Neural cell (in vitro differentiated cells): ENCODE results near the gene DCLK1. TPM values are rescaled to one million over a fixed set of nuclear protein-coding genes. Genes with fewer than 3 reads are reported as not detected.

ENCODE experiments used
- H2AFZ ChIP-seq: fragments of 200-600, 300-800 bp; sonication (generic), shearing (Covaris generic); 2 replicates; pipeline ENCODE4 v1.6.0; 2014; ENCODE audit warnings: low read depth, mild to moderate bottlenecking, antibody characterized with exemption, low read length, moderate library complexity
- H3F3A ChIP-seq: fragments of 200-600 bp; shearing (Covaris generic); 2 replicates; pipeline ENCODE4 v1.6.1; 2016; ENCODE audit warnings: mild to moderate bottlenecking, moderate library complexity, mixed read lengths, antibody characterized with exemption, low read length; ENCODE audit not compliant: insufficient read depth, poor library complexity, severe bottlenecking
- H3K27ac ChIP-seq: fragments of 200-600, 300-800 bp; sonication (generic), shearing (Covaris generic); 2 replicates; pipeline ENCODE4 v1.5.1; 2014; ENCODE audit warnings: mild to moderate bottlenecking, low read length, moderate library complexity
- H3K27me3 ChIP-seq: fragments of 300-800, 200-600 bp; sonication (generic), shearing (Covaris generic); 2 replicates; pipeline ENCODE4 v1.6.0; 2014; ENCODE audit warnings: mild to moderate bottlenecking, low read depth, low read length, moderate library complexity; ENCODE audit not compliant: insufficient read depth
- H3K36me3 ChIP-seq: fragments of 300-800, 200-600 bp; sonication (generic), shearing (Covaris generic); 2 replicates; pipeline ENCODE4 v1.5.1; 2014; ENCODE audit warnings: mild to moderate bottlenecking, antibody characterized with exemption, low read length, moderate library complexity; ENCODE audit not compliant: insufficient read depth
- H3K4me2 ChIP-seq: fragments of 300-800, 200-600 bp; sonication (generic), shearing (Covaris generic); 2 replicates; pipeline ENCODE4 v1.6.0; 2014; ENCODE audit warnings: mild to moderate bottlenecking, low read length
- H3K4me3 ChIP-seq: fragments of 300-800, 200-600 bp; sonication (generic), shearing (Covaris generic); 2 replicates; pipeline ENCODE4 v1.5.1; 2014; ENCODE audit warnings: mild to moderate bottlenecking, low read length, moderate library complexity
- H3K79me2 ChIP-seq: fragments of 200-600 bp; shearing (Covaris generic); replicated peaks from 2 replicates; pipeline ENCODE4 v1.6.0; 2014; ENCODE audit warnings: mild to moderate bottlenecking, low read length, moderate library complexity; ENCODE audit not compliant: insufficient read depth
- H3K9ac ChIP-seq: fragments of 300-800, 200-600 bp; sonication (generic), shearing (Covaris generic); 2 replicates; pipeline ENCODE4 v1.6.1; 2016; ENCODE audit warnings: mild to moderate bottlenecking, low read length, mixed read lengths
- H3K9me2 ChIP-seq: fragments of 200-600 bp; shearing (Covaris generic); 2 replicates; pipeline ENCODE4 v1.6.1; 2016; ENCODE audit warnings: mild to moderate bottlenecking, low read length, mixed read lengths; ENCODE audit not compliant: insufficient read depth
- H3K9me3 ChIP-seq: fragments of 200-600, 300-800 bp; sonication (generic), shearing (Covaris generic); 2 replicates; pipeline ENCODE4 v1.6.1; 2016; ENCODE audit warnings: mild to moderate bottlenecking, mixed run types, low read length, moderate library complexity, mixed read lengths
- H4K20me1 ChIP-seq: fragments of 200-600 bp; shearing (Covaris generic); 2 replicates; pipeline ENCODE4 v1.6.1; 2016; ENCODE audit warnings: mild to moderate bottlenecking, mixed run types; ENCODE audit not compliant: insufficient read depth
- EP300 ChIP-seq: fragments of 450-650 bp; conservative IDR thresholded peaks from 2 replicates; pipeline ENCODE4 v1.6.1; 2014; ENCODE audit warnings: antibody characterized with exemption, mild to moderate bottlenecking, moderate library complexity; ENCODE audit not compliant: poor library complexity, severe bottlenecking
- EZH2 ChIP-seq: fragments of 200-600, 300-800 bp; shearing (Covaris generic), sonication (generic); IDR thresholded peaks from 2 replicates; pipeline ENCODE4 v1.6.1; 2014; ENCODE audit warnings: antibody characterized with exemption, low read length, borderline replicate concordance, mild to moderate bottlenecking; ENCODE audit not compliant: insufficient read depth, poor library complexity, severe bottlenecking
- MXI1 ChIP-seq: fragments of 450-650 bp; conservative IDR thresholded peaks from 2 replicates; pipeline ENCODE4 v1.6.1; 2014; ENCODE audit warnings: antibody characterized with exemption, mild to moderate bottlenecking; ENCODE audit not compliant: poor library complexity, severe bottlenecking
- POLR2AphosphoS5 ChIP-seq: IDR thresholded peaks from 2 replicates; pipeline ENCODE4 v1.6.1; 2012
- RAD21 ChIP-seq: fragments of 450-650 bp; conservative IDR thresholded peaks from 2 replicates; pipeline ENCODE4 v1.6.1; 2014; ENCODE audit warnings: antibody characterized with exemption, mild to moderate bottlenecking, moderate library complexity
- SMC3 ChIP-seq: fragments of 450-650 bp; conservative IDR thresholded peaks from 2 replicates; pipeline ENCODE4 v1.6.1; 2014; ENCODE audit warnings: antibody characterized with exemption, mild to moderate bottlenecking, moderate library complexity; ENCODE audit not compliant: poor library complexity
- TAF1 ChIP-seq: IDR thresholded peaks from 2 replicates; pipeline ENCODE4 v1.6.1; 2012; ENCODE audit warnings: low read depth
- polyA plus RNA-seq: library from polyadenylated mRNA; depleted of rRNA; stranded (reverse); fragments of >200 nt; gene quantifications from 2 replicates; pipeline ENCODE4 v1.2.3, GENCODE V29; 2014
- TF ChIP-seq, protein P1 (sequence below): fragments of 450-650 bp; IDR thresholded peaks from 2 replicates; pipeline ENCODE4 v1.5.1; 2014; ENCODE audit warnings: antibody characterized with exemption, mild to moderate bottlenecking, moderate library complexity; ENCODE audit not compliant: poor library complexity, severe bottlenecking
- TF ChIP-seq, protein P2 (sequence below): IDR thresholded peaks from 2 replicates; pipeline ENCODE4 v1.6.1; 2012; ENCODE audit warnings: borderline replicate concordance

Gene DCLK1
- polyA plus RNA-seq, 1 donor from 2014 or later: 124 TPM

DNA sequence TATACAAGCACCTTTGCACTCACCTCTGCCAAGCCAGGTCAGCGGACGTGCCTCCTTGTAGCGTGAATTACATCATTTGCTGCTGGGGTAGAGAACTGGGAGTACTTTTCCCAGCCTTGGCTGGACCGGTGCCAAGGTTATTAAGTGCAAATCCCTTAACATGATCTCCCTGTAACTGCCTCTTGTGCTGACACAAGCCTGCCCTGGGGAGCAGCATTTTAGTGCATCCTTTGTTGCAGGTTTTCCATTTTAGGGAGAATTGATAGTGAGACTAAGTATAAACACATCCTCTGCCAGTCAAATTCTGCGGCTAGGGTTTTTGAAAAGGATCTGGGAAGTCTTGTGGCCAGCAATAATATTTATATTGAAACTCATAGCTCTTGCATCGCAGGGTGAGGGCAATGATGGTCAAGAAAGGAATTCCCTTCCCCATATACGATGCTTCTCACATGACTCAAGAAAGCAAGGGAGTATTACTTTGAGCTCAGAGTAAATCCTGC lies 32.7 kb upstream of the DCLK1 start:
- TF ChIP-seq EP300 (no peak), POLR2AphosphoS5 (no peak), RAD21 (no peak), MXI1 (no peak), SMC3 (no peak), TAF1 (no peak), EZH2 (no peak)
- TF ChIP-seq, protein P1, sequence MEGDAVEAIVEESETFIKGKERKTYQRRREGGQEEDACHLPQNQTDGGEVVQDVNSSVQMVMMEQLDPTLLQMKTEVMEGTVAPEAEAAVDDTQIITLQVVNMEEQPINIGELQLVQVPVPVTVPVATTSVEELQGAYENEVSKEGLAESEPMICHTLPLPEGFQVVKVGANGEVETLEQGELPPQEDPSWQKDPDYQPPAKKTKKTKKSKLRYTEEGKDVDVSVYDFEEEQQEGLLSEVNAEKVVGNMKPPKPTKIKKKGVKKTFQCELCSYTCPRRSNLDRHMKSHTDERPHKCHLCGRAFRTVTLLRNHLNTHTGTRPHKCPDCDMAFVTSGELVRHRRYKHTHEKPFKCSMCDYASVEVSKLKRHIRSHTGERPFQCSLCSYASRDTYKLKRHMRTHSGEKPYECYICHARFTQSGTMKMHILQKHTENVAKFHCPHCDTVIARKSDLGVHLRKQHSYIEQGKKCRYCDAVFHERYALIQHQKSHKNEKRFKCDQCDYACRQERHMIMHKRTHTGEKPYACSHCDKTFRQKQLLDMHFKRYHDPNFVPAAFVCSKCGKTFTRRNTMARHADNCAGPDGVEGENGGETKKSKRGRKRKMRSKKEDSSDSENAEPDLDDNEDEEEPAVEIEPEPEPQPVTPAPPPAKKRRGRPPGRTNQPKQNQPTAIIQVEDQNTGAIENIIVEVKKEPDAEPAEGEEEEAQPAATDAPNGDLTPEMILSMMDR: no peak
- TF ChIP-seq, protein P2, sequence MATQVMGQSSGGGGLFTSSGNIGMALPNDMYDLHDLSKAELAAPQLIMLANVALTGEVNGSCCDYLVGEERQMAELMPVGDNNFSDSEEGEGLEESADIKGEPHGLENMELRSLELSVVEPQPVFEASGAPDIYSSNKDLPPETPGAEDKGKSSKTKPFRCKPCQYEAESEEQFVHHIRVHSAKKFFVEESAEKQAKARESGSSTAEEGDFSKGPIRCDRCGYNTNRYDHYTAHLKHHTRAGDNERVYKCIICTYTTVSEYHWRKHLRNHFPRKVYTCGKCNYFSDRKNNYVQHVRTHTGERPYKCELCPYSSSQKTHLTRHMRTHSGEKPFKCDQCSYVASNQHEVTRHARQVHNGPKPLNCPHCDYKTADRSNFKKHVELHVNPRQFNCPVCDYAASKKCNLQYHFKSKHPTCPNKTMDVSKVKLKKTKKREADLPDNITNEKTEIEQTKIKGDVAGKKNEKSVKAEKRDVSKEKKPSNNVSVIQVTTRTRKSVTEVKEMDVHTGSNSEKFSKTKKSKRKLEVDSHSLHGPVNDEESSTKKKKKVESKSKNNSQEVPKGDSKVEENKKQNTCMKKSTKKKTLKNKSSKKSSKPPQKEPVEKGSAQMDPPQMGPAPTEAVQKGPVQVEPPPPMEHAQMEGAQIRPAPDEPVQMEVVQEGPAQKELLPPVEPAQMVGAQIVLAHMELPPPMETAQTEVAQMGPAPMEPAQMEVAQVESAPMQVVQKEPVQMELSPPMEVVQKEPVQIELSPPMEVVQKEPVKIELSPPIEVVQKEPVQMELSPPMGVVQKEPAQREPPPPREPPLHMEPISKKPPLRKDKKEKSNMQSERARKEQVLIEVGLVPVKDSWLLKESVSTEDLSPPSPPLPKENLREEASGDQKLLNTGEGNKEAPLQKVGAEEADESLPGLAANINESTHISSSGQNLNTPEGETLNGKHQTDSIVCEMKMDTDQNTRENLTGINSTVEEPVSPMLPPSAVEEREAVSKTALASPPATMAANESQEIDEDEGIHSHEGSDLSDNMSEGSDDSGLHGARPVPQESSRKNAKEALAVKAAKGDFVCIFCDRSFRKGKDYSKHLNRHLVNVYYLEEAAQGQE: no peak
- Histone ChIP-seq H3K9ac (no peak overlapping the region), H3K4me3 (no peak overlapping the region), H3K27ac (no peak overlapping the region), H3K36me3 (no peaks in the 10 kb centered on the region), H3K27me3 (no peaks in the 10 kb centered on the region), H3K9me3 (no peaks in the 10 kb centered on the region), H3F3A (no peaks in the 10 kb centered on the region), H4K20me1 (no peaks in the 10 kb centered on the region), H3K79me2 (no peaks in the 10 kb centered on the region), H3K4me2 (no peak overlapping the region), H3K9me2 (no peaks in the 10 kb centered on the region), H2AFZ (no peak overlapping the region)

- Histone ChIP-seq H3K4me2 (no peak overlapping the region), H3K9ac (no peak overlapping the region), H2AFZ (no peak overlapping the region)
Measured at GRCh38 chr13:36163286-36163685, 32.1 kb upstream of the DCLK1 start.

More at GRCh38 chr13:36163286-36163685, 32.1 kb upstream of the DCLK1 start:
- H3F3A ChIP-seq: no peaks in the 10 kb centered on the region
- no peak overlapping the region for H3K27ac ChIP-seq
- TF ChIP-seq, protein P2: no peak
- TF ChIP-seq EP300: no peak
- no peak for TF ChIP-seq RAD21
- no peak for TF ChIP-seq MXI1
- no peak for TF ChIP-seq EZH2
- no peak for TF ChIP-seq TAF1
- H3K27me3 ChIP-seq: no peaks in the 10 kb centered on the region
- no peak overlapping the region for H3K4me3 ChIP-seq
- no peaks in the 10 kb centered on the region for H3K79me2 ChIP-seq
- no peaks in the 10 kb centered on the region for H3K9me3 ChIP-seq
- H3K9me2 ChIP-seq: no peaks in the 10 kb centered on the region
- H3K36me3 ChIP-seq: no peaks in the 10 kb centered on the region
- no peaks in the 10 kb centered on the region for H4K20me1 ChIP-seq
